H1 (cell line): ENCODE measurements around the gene RERE. TPM values are rescaled to one million over a fixed set of nuclear protein-coding genes. Genes with fewer than 3 reads are reported as not detected.
A peak's percentile ranks its signal among the peaks of the same experiment; 100 is the strongest.

Source experiments
- CTCF ChIA-PET: fragments of 300-600 bp; sonication (Branson Sonifier 250); formaldehyde crosslinking; loops from one replicate; lab custom pipeline; 2021; ENCODE audit not compliant: partially characterized antibody; lab: Charles Lee
- POLR2A ChIA-PET: fragments of 300-600 bp; sonication (Branson Sonifier 250); formaldehyde crosslinking; loops from one replicate; lab custom pipeline; 2021; ENCODE audit warnings: inconsistent platforms; ENCODE audit not compliant: partially characterized antibody; lab: Charles Lee
- DNase-seq, 2 experiments: peaks; one replicate each; pipeline versions ENCODE4 v3.0.0 to v3.0.0-alpha.2; 2010 to 2022; ENCODE audit warnings: low spot score in 2 of 2, low read depth in 1 of 2, mixed read lengths in 1 of 2
- FAIRE-seq: peaks from 2 replicates; lab custom pipeline; 2011; peaks lifted over from hg19 to GRCh38; lab: Jason Lieb, UNC
- H2AFZ ChIP-seq: 2 replicates; pipeline ENCODE4 v1.8.1; 2012; ENCODE audit warnings: low read length, inconsistent platforms
- H2AK5ac ChIP-seq: 2 replicates; pipeline ENCODE4 v1.6.1; 2013; ENCODE audit warnings: low read depth, low read length
- H2BK120ac ChIP-seq: replicated peaks from 2 replicates; pipeline ENCODE3; 2013; ENCODE audit warnings: low read depth, low read length, inconsistent platforms
- H2BK12ac ChIP-seq: 2 replicates; pipeline ENCODE4 v1.6.1; 2013; ENCODE audit warnings: low read depth, low read length
- H2BK15ac ChIP-seq: 2 replicates; pipeline ENCODE4 v1.6.1; 2013; ENCODE audit warnings: low read length
- H2BK20ac ChIP-seq: 2 replicates; pipeline ENCODE4 v1.6.1; 2013; ENCODE audit warnings: low read length
- H2BK5ac ChIP-seq: 2 replicates; pipeline ENCODE4 v1.6.1; 2013; ENCODE audit warnings: low read depth, low read length
- H3K14ac ChIP-seq: 2 replicates; pipeline ENCODE4 v1.6.1; 2013; ENCODE audit warnings: inconsistent platforms; ENCODE audit not compliant: insufficient read length
- H3K18ac ChIP-seq: 2 replicates; pipeline ENCODE4 v1.6.1; 2013; ENCODE audit warnings: low read length; ENCODE audit errors: extremely low read depth
- H3K23ac ChIP-seq: 2 replicates; pipeline ENCODE4 v1.6.1; 2013; ENCODE audit warnings: inconsistent platforms; ENCODE audit not compliant: insufficient read length
- H3K23me2 ChIP-seq: 2 replicates; pipeline ENCODE4 v1.6.1; 2013; ENCODE audit warnings: low read depth, low read length
- H3K27ac ChIP-seq: 2 replicates; pipeline ENCODE4 v1.6.1; 2011; ENCODE audit warnings: low read depth, low read length, inconsistent platforms
- H3K27me3 ChIP-seq, 4 experiments: replicated peaks in 1 of 4; 1 replicate in 1 of 4; 2 replicates in 3 of 4; pipeline versions ENCODE4 v1.6.1 to v1.8.1; 2011 to 2013; ENCODE audit warnings: low read length in 3 of 4, mild to moderate bottlenecking in 3 of 4, inconsistent platforms in 2 of 4, mixed read lengths in 2 of 4, moderate library complexity in 1 of 4; ENCODE audit not compliant: control insufficient read depth in 3 of 4, insufficient read depth in 3 of 4; ENCODE audit errors: extremely low read depth in 1 of 4
- H3K36me3 ChIP-seq, 4 experiments: 2 replicates each; pipeline versions ENCODE4 v1.6.1 to v1.8.1; 2011 to 2013; ENCODE audit warnings: mild to moderate bottlenecking in 4 of 4, low read length in 3 of 4, moderate library complexity in 2 of 4, control low read depth in 1 of 4, inconsistent platforms in 1 of 4; ENCODE audit not compliant: insufficient read depth in 4 of 4, control insufficient read depth in 2 of 4
- H3K4ac ChIP-seq: replicated peaks from 2 replicates; pipeline ENCODE3; 2013; ENCODE audit warnings: low read length, low read depth, mixed read lengths, inconsistent platforms; ENCODE audit not compliant: insufficient read length
- H3K4me1 ChIP-seq, 4 experiments: replicated peaks in 1 of 4; 1 replicate in 1 of 4; 2 replicates in 3 of 4; pipeline versions ENCODE4 v1.6.1 to v1.8.1; 2011 to 2013; ENCODE audit warnings: low read length in 3 of 4, inconsistent platforms in 2 of 4, mixed read lengths in 1 of 4; ENCODE audit not compliant: insufficient read depth in 4 of 4, control insufficient read depth in 3 of 4
- H3K4me2 ChIP-seq, 2 experiments: 2 replicates each; pipeline versions ENCODE4 v1.6.1 to v1.8.1; 2011 to 2013; ENCODE audit warnings: low read depth in 2 of 2, low read length in 2 of 2, control low read depth in 1 of 2, inconsistent platforms in 1 of 2, mild to moderate bottlenecking in 1 of 2; ENCODE audit not compliant: insufficient read depth in 1 of 2
- H3K4me3 ChIP-seq, 4 experiments: fragments of 200-600, 300-600 bp in 1 of 4; sonication (generic), shearing (Covaris generic), sonication (Bioruptor Twin) in 1 of 4; 2 replicates each; pipeline versions ENCODE4 v1.5.1 to v1.8.1; 2011 to 2016; ENCODE audit warnings: low read length in 4 of 4, low read depth in 3 of 4, control low read depth in 2 of 4, inconsistent platforms in 2 of 4, mild to moderate bottlenecking in 2 of 4, mixed read lengths in 1 of 4, moderate library complexity in 1 of 4; ENCODE audit not compliant: insufficient read depth in 2 of 4; ENCODE audit errors: extremely low read depth in 1 of 4
- H3K56ac ChIP-seq: replicated peaks from 2 replicates; pipeline ENCODE3; 2013; ENCODE audit warnings: low read depth, mild to moderate bottlenecking, mixed read lengths, low read length, inconsistent platforms; ENCODE audit not compliant: insufficient read length
- H3K79me1 ChIP-seq: 2 replicates; pipeline ENCODE4 v1.6.1; 2013; ENCODE audit warnings: low read depth, low read length, control low read depth
- H3K79me2 ChIP-seq, 2 experiments: 2 replicates each; pipeline versions ENCODE4 v1.6.1 to v1.8.1; 2012 to 2013; ENCODE audit warnings: low read length in 2 of 2, mild to moderate bottlenecking in 2 of 2, inconsistent platforms in 1 of 2; ENCODE audit not compliant: insufficient read depth in 2 of 2, control insufficient read depth in 1 of 2
- H3K9ac ChIP-seq, 4 experiments: replicated peaks in 1 of 4; 1 replicate in 1 of 4; 2 replicates in 3 of 4; pipeline versions ENCODE4 v1.6.1 to v1.8.1; 2011 to 2013; ENCODE audit warnings: low read depth in 3 of 4, low read length in 3 of 4, control low read depth in 2 of 4, mild to moderate bottlenecking in 2 of 4, moderate library complexity in 2 of 4, inconsistent platforms in 1 of 4; ENCODE audit errors: extremely low read depth in 1 of 4
- H3K9me3 ChIP-seq, 2 experiments: 2 replicates each; pipeline versions ENCODE4 v1.6.1 to v1.8.1; 2012 to 2013; ENCODE audit warnings: mild to moderate bottlenecking in 2 of 2, moderate library complexity in 2 of 2, control low read depth in 1 of 2, inconsistent platforms in 1 of 2, low read depth in 1 of 2, low read length in 1 of 2, mixed read lengths in 1 of 2; ENCODE audit not compliant: insufficient read depth in 2 of 2
- H4K20me1 ChIP-seq, 2 experiments: replicated peaks in 1 of 2; 2 replicates each; pipeline versions ENCODE3 to v1.8.1; 2011 to 2013; ENCODE audit warnings: inconsistent platforms in 2 of 2, low read length in 2 of 2, mild to moderate bottlenecking in 1 of 2; ENCODE audit not compliant: insufficient read depth in 2 of 2, control insufficient read depth in 1 of 2
- H4K5ac ChIP-seq: 2 replicates; pipeline ENCODE4 v1.6.1; 2013; ENCODE audit warnings: low read length, low read depth, mixed read lengths, inconsistent platforms; ENCODE audit not compliant: insufficient read length
- H4K8ac ChIP-seq: 2 replicates; pipeline ENCODE4 v1.8.0; 2013; ENCODE audit warnings: mild to moderate bottlenecking, moderate library complexity, low read length, inconsistent platforms; ENCODE audit not compliant: insufficient read depth; ENCODE audit errors: extremely low read depth
- H4K91ac ChIP-seq: replicated peaks from 2 replicates; pipeline ENCODE3; 2013; ENCODE audit warnings: low read length, mixed read lengths, inconsistent platforms; ENCODE audit not compliant: insufficient read length
- E2F6 ChIP-seq: IDR thresholded peaks from 2 replicates; pipeline ENCODE4 v1.6.1; 2012; ENCODE audit warnings: inconsistent platforms
- EZH2 ChIP-seq: fragments of 200-600 bp; sonication (generic); IDR thresholded peaks from 2 replicates; pipeline ENCODE4 v1.7.1; 2012; ENCODE audit warnings: low read depth, mild to moderate bottlenecking, moderate library complexity, low read length, inconsistent platforms; ENCODE audit not compliant: severe bottlenecking
- GABPA ChIP-seq: IDR thresholded peaks from 2 replicates; pipeline ENCODE4 v1.6.1; 2011; ENCODE audit warnings: mild to moderate bottlenecking, low read length, moderate library complexity, borderline replicate concordance; ENCODE audit not compliant: insufficient read depth
- RNF2 ChIP-seq: fragments of 200-900, 300-1000 bp; sonication (generic); IDR thresholded peaks from 2 replicates; pipeline ENCODE4 v1.7.1; 2016; ENCODE audit warnings: borderline replicate concordance, low read depth, mild to moderate bottlenecking, antibody characterized with exemption, low read length; ENCODE audit not compliant: poor library complexity, severe bottlenecking; ENCODE audit errors: missing control alignments
- RXRA ChIP-seq: IDR thresholded peaks from 2 replicates; pipeline ENCODE4 v1.6.1; 2011; ENCODE audit warnings: low read depth, mild to moderate bottlenecking, low read length, moderate library complexity; ENCODE audit not compliant: insufficient read depth
- WGBS, 2 experiments: shearing (Covaris generic) in 1 of 2; methylation state at CpG; one replicate each; pipeline versions ENCODE4 v1.1.6 to v1.1.7; 2013 to 2015; ENCODE audit warnings: low lambda C conversion rate in 2 of 2, mixed read lengths in 2 of 2, inconsistent platforms in 1 of 2, low coverage in 1 of 2, missing lambda C conversion rate in 1 of 2; ENCODE audit not compliant: insufficient replicate concordance in 2 of 2, insufficient coverage in 1 of 2, insufficient read length in 1 of 2; ENCODE audit errors: extremely low coverage in 1 of 2, missing lambda C conversion rate in 1 of 2; 5-methylcytosine and 5-hydroxymethylcytosine counted together
- polyA plus RNA-seq, 7 experiments: library from polyadenylated mRNA; depleted of rRNA in 3 of 7; stranded (reverse) in 5 of 7; unstranded in 2 of 7; fragments of >200 nt in 5 of 7; fragments of 200-250 nt in 2 of 7; gene quantifications; 1 replicate in 5 of 7; 2 replicates in 1 of 7; 4 replicates in 1 of 7; pipeline versions ENCODE4 v1.2.1 to v1.2.3, GENCODE V29; 2011 to 2013; ENCODE audit warnings: missing spikeins in 2 of 7, mixed read lengths in 2 of 7
- total RNA-seq: library from RNA; stranded (reverse); fragmentation: NEBNext Ultra II Directional; extraction: Animal tissue kit (Norgen Biotek cat#: 25700); gene quantifications from 2 replicates; pipeline ENCODE4 v1.2.1, GENCODE V29; 2021

RERE gene
- total and polyA plus RNA-seq, 2 of the 8 experiments (the other 6 are each of a cell fraction or from before 2014, with no cell fraction given): 15.3 to 142 TPM

- 0 out of 2 replicates have a peak, but pooled peaks cover 2% of the 10 kb centered on the region for H3K23me2 ChIP-seq
- no peak overlapping the region for H4K91ac ChIP-seq
- H3K4me2 ChIP-seq: 0 out of 4 replicates have a peak overlapping the region, but pooled peaks of 1 of the 2 experiments have one; percentile 3
- no peak overlapping the region for H3K56ac ChIP-seq
- no peak overlapping the region for H4K5ac ChIP-seq
- H3K18ac ChIP-seq: no peak overlapping the region
- H3K4me3 ChIP-seq: no peak overlapping the region; a peak in 1 of 8 replicates
- no peak overlapping the region for H3K4ac ChIP-seq
- peaks cover 0 to 63% of the 10 kb centered on the region in 2 experiments; a peak in 2 of 4 replicates for H3K79me2 ChIP-seq
- peaks cover 3 to 24% (median 10%) of the 10 kb centered on the region in 4 experiments for H3K4me1 ChIP-seq
- H2BK20ac ChIP-seq: no peak overlapping the region
- H4K8ac ChIP-seq: no peak overlapping the region
- WGBS, 2 experiments: 41% methylated on average over 1 of the region's 1 CpG; no CpG with 5 or more reads in 1 of the 2 experiments
- CTCF ChIA-PET: interaction anchor here (1.1 kb wide), 1 partner anchor 171 kb away, joined by 3 read pairs; no protein-coding TSS in a partner anchor
- no peak for TF ChIP-seq E2F6
- no peak for TF ChIP-seq RXRA
- TF ChIP-seq GABPA: no peak
- no peak for TF ChIP-seq RNF2
- no peak for TF ChIP-seq EZH2
- POLR2A ChIA-PET: interaction anchor here (0.7 kb wide), 1 partner anchor 63 kb away, joined by 3 read pairs; no protein-coding TSS in a partner anchor
- H3K36me3 ChIP-seq: no peaks in the 10 kb centered on the region
- no peak overlapping the region for H2AFZ ChIP-seq
- no peaks in the 10 kb centered on the region for H3K27me3 ChIP-seq
- H2AK5ac ChIP-seq: no peak overlapping the region
- no peaks in the 10 kb centered on the region for H3K9me3 ChIP-seq
- no peak overlapping the region for H2BK5ac ChIP-seq
- H3K9ac ChIP-seq: no peak overlapping the region
- FAIRE-seq (no peak), DNase-seq (no peak)
- H2BK15ac ChIP-seq: no peak overlapping the region
- H2BK12ac ChIP-seq: no peak overlapping the region
- H4K20me1 ChIP-seq: peaks cover 0 to 8% of the 10 kb centered on the region in 2 experiments
- no peak overlapping the region for H3K23ac ChIP-seq
- no peak overlapping the region for H3K27ac ChIP-seq
- H2BK120ac ChIP-seq: no peak overlapping the region
- 0 out of 2 replicates have a peak, but pooled peaks cover 6% of the 10 kb centered on the region for H3K79me1 ChIP-seq
- no peak overlapping the region for H3K14ac ChIP-seq
Observed at GRCh38 chr1:8790987-8791386, 26.5 kb downstream of the RERE start.
